ENCODE results near the gene PELO.

GRCh38 chr5:52796031-52796430 is 8.3 kb downstream of the PELO start:
- no peak for TF ChIP-seq CTCF (IDR thresholded peaks at IDR 0.05; ENCODE audit: borderline replicate concordance, extremely low read depth, low read length, poor library complexity, severe bottlenecking)
- no peak for TF ChIP-seq EZH2 (IDR thresholded peaks at IDR 0.05; ENCODE audit: borderline replicate concordance, low read depth, low read length, severe bottlenecking)
